PC-3 (cell line): ENCODE measurements around the gene SIRPG. TPM values are rescaled to one million over a fixed set of nuclear protein-coding genes. Genes with fewer than 3 reads are reported as not detected.

Experiments used
- ATAC-seq: fragments of 200-7000 bp; cut with Tn5 transposase; 2 replicates; pipeline ENCODE4 v1.9.1; 2020; ENCODE audit warnings: mild to moderate bottlenecking, moderate library complexity
- BruUV-seq: library from RNA; stranded (reverse); fragments of 400-500 nt; replicated peaks from 2 replicates; lab custom pipeline; 2021; lab: Mats Ljungman, UMichigan
- CTCF ChIA-PET: fragments of 300-600 bp; sonication (Branson Sonifier 250); formaldehyde crosslinking; loops from one replicate; lab custom pipeline; 2022; ENCODE audit warnings: antibody characterized with exemption; lab: Charles Lee
- POLR2A ChIA-PET: fragments of 300-600 bp; sonication (Branson Sonifier 250); formaldehyde crosslinking; loops from one replicate; lab custom pipeline; 2022; ENCODE audit warnings: antibody characterized with exemption; ENCODE audit not compliant: unreplicated experiment; lab: Charles Lee
- DNase-seq: peaks from one replicate; pipeline ENCODE4 v3.0.0-alpha.2; 2015
- H2AFZ ChIP-seq: fragments of 300-600 bp; sonication (generic); 2 replicates; pipeline ENCODE4 v1.6.0; 2016; ENCODE audit warnings: antibody characterized with exemption, low read length
- H3F3A ChIP-seq: fragments of 300-600 bp; sonication (generic); one replicate; pipeline ENCODE4 v1.6.0; 2017; ENCODE audit warnings: antibody characterized with exemption, low read length, control low read depth, mild to moderate bottlenecking; ENCODE audit not compliant: unreplicated experiment
- H3K27ac ChIP-seq: fragments of 300-600 bp; sonication (generic); 2 replicates; pipeline ENCODE4 v1.5.1; 2016; ENCODE audit warnings: mild to moderate bottlenecking, low read length
- H3K27me3 ChIP-seq: fragments of 300-600 bp; sonication (generic); 2 replicates; pipeline ENCODE4 v1.6.1; 2016; ENCODE audit warnings: low read length, mixed read lengths
- H3K36me3 ChIP-seq: fragments of 300-600 bp; sonication (generic); 2 replicates; pipeline ENCODE4 v1.6.1; 2016; ENCODE audit warnings: low read depth, mixed run types, low read length, mixed read lengths
- H3K4me1 ChIP-seq: fragments of 300-600 bp; sonication (generic); 2 replicates; pipeline ENCODE4 v1.5.1; 2016; ENCODE audit warnings: low read length; ENCODE audit not compliant: insufficient read depth
- H3K4me2 ChIP-seq: fragments of 300-600 bp; sonication (generic); 2 replicates; pipeline ENCODE4 v1.6.0; 2016; ENCODE audit warnings: low read length
- H3K4me3 ChIP-seq: fragments of 300-600 bp; sonication (generic); 2 replicates; pipeline ENCODE4 v1.5.1; 2016; ENCODE audit warnings: mild to moderate bottlenecking, low read length, mixed read lengths
- H3K79me2 ChIP-seq: fragments of 300-600 bp; sonication (generic); 2 replicates; pipeline ENCODE4 v1.6.1; 2017; ENCODE audit warnings: low read length, mixed read lengths
- H3K9ac ChIP-seq: fragments of 300-600 bp; sonication (generic); 2 replicates; pipeline ENCODE4 v1.6.0; 2016; ENCODE audit warnings: mild to moderate bottlenecking, low read length
- H3K9me2 ChIP-seq: fragments of 300-600 bp; sonication (generic); replicated peaks from 2 replicates; pipeline ENCODE4 v1.6.1; 2016; ENCODE audit warnings: mixed run types, low read length, mixed read lengths
- H3K9me3 ChIP-seq: fragments of 300-600 bp; sonication (generic); 2 replicates; pipeline ENCODE4 v1.6.1; 2016; ENCODE audit warnings: low read length, mixed read lengths
- H4K20me1 ChIP-seq: fragments of 300-600 bp; sonication (generic); 2 replicates; pipeline ENCODE4 v1.6.1; 2016; ENCODE audit warnings: low read length, mixed read lengths
- EZH2 ChIP-seq: fragments of 300-600 bp; sonication (generic); IDR thresholded peaks from one replicate; pipeline ENCODE4 v1.6.1; 2017; ENCODE audit warnings: antibody characterized with exemption, mild to moderate bottlenecking, low read length; ENCODE audit not compliant: unreplicated experiment
- EZH2phosphoT487 ChIP-seq: fragments of 300-600 bp; sonication (generic); IDR thresholded peaks from 2 replicates; pipeline ENCODE4 v1.6.1; 2018; ENCODE audit warnings: mild to moderate bottlenecking, antibody characterized with exemption, low read length, borderline replicate concordance
- intact Hi-C: fragments of 100-400 bp; cut with micrococcal nuclease; formaldehyde crosslinking; loops from 2 replicates; pipeline ENCODE4 v1.9.0; 2023
- total RNA-seq: library from RNA; depleted of rRNA; stranded (reverse); fragments of >200 nt; gene quantifications from 2 replicates; pipeline ENCODE4 v1.2.3, GENCODE V29; 2014
- TF ChIP-seq, protein P1 (sequence below): fragments of 300-600 bp; sonication (generic); conservative IDR thresholded peaks from 2 replicates; pipeline ENCODE4 v1.5.1; 2017; ENCODE audit warnings: antibody characterized with exemption, low read depth, mild to moderate bottlenecking, low read length

The SIRPG gene
- total RNA-seq, 1 experiment from 2014 or later = not detected

- TF ChIP-seq, protein P1, sequence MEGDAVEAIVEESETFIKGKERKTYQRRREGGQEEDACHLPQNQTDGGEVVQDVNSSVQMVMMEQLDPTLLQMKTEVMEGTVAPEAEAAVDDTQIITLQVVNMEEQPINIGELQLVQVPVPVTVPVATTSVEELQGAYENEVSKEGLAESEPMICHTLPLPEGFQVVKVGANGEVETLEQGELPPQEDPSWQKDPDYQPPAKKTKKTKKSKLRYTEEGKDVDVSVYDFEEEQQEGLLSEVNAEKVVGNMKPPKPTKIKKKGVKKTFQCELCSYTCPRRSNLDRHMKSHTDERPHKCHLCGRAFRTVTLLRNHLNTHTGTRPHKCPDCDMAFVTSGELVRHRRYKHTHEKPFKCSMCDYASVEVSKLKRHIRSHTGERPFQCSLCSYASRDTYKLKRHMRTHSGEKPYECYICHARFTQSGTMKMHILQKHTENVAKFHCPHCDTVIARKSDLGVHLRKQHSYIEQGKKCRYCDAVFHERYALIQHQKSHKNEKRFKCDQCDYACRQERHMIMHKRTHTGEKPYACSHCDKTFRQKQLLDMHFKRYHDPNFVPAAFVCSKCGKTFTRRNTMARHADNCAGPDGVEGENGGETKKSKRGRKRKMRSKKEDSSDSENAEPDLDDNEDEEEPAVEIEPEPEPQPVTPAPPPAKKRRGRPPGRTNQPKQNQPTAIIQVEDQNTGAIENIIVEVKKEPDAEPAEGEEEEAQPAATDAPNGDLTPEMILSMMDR = no peak
- TF ChIP-seq EZH2phosphoT487 (no peak), EZH2 (no peak)
- ChIA-PET POLR2A (no interaction called here), CTCF (no interaction called here)
- H3K4me3 ChIP-seq = no peak overlapping the region
- H3K36me3 ChIP-seq = no peaks in the 10 kb centered on the region
- 0 out of 2 replicates have a peak, but pooled peaks cover 6% of the 10 kb centered on the region for H3K4me1 ChIP-seq
- ATAC-seq (no peak), DNase-seq (no peak)
- no peak overlapping the region for H3K9ac ChIP-seq
- no TSS peak for BruUV-seq
- no peaks in the 10 kb centered on the region for H4K20me1 ChIP-seq
- H3K9me3 ChIP-seq = no peaks in the 10 kb centered on the region
- H3K27ac ChIP-seq = no peak overlapping the region
- H3K4me2 ChIP-seq = no peak overlapping the region
- H3K79me2 ChIP-seq = no peaks in the 10 kb centered on the region
- no peaks in the 10 kb centered on the region for H3K27me3 ChIP-seq
- no peaks in the 10 kb centered on the region for H3K9me2 ChIP-seq
- intact Hi-C loops = no loop called here
- no peaks in the 10 kb centered on the region for H3F3A ChIP-seq
- no peak overlapping the region for H2AFZ ChIP-seq
Observed at GRCh38 chr20:1635291-1635979, 22.1 kb downstream of the SIRPG start.

DNA sequence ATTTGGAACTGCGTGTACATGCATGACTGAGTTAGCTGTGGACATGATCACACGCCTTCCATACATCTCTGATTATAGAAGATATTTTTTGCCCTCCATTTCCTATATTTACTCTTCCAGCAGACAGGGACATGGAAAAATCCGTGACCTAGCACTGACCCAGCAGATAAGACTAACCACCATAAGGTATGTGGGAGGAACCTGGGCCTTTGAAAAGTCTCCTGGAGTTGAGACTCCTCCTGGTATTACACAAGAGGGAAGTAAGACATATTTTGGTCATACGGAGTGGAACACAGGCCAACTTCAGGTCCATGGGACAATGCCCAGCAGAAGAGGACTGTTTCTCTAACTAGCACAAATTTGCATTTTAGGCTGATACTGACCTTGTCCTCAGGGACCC, 24.0 kb downstream of the SIRPG start:
- Histone ChIP-seq H3K9ac (no peak overlapping the region), H3K4me2 (no peak overlapping the region), H3K4me1 (0 out of 2 replicates have a peak, but pooled peaks cover 6% of the 10 kb centered on the region), H3K9me2 (no peaks in the 10 kb centered on the region), H3K27ac (no peak overlapping the region), H3K27me3 (no peaks in the 10 kb centered on the region), H4K20me1 (no peaks in the 10 kb centered on the region), H3K9me3 (no peaks in the 10 kb centered on the region), H3F3A (no peaks in the 10 kb centered on the region), H2AFZ (peak overlapping the region; percentile 54; the same call in 1 of the 2 replicates), H3K4me3 (no peak overlapping the region), H3K36me3 (no peaks in the 10 kb centered on the region), H3K79me2 (no peaks in the 10 kb centered on the region)
- DNase-seq (peak; percentile 38), ATAC-seq (no peak)
- TF ChIP-seq EZH2phosphoT487 (no peak), EZH2 (no peak)
- TF ChIP-seq, protein P1 = no peak
- intact Hi-C loops = no loop called here
- BruUV-seq = no TSS peak
- ChIA-PET CTCF (no interaction called here), POLR2A (no interaction called here)

DNA sequence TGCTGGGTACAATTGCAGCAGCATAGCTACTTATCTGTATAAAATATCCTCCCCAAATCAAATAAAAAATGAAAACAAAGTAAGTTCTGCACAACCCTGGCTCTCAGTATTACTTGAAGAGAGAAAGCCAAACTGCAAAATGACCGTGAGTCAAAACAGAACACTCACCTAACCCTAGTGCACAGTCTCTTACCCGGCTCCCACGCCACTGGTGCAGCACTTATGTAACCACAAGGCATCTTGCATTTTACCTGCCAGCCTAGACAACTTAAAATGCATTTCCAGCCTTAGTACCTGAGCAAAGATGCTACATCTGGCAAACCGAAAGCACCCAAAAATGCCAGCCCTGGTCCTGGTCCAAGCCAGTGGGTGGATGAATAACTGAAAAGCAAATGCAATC, 25.4 kb downstream of the SIRPG start:
- no peak overlapping the region for H3K4me3 ChIP-seq
- POLR2A ChIA-PET = interaction anchor here (0.6 kb wide), 1 partner anchor 23 kb away, joined by 4 read pairs; no protein-coding TSS in a partner anchor
- H3K9me2 ChIP-seq = no peaks in the 10 kb centered on the region
- H4K20me1 ChIP-seq = no peaks in the 10 kb centered on the region
- H3K79me2 ChIP-seq = no peaks in the 10 kb centered on the region
- DNase-seq (peak; percentile 1), ATAC-seq (no peak)
- CTCF ChIA-PET = no interaction called here
- H3K9me3 ChIP-seq = no peaks in the 10 kb centered on the region
- H3K4me1 ChIP-seq = peaks cover 11% of the 10 kb centered on the region
- H3K36me3 ChIP-seq = no peaks in the 10 kb centered on the region
- intact Hi-C loops = no loop called here
- no peaks in the 10 kb centered on the region for H3F3A ChIP-seq
- H3K9ac ChIP-seq = no peak overlapping the region
- TF ChIP-seq EZH2phosphoT487 = no peak
- TF ChIP-seq, protein P1 = no peak
- no peak for TF ChIP-seq EZH2
- H2AFZ ChIP-seq = no peak overlapping the region
- no peak overlapping the region for H3K4me2 ChIP-seq
- no peaks in the 10 kb centered on the region for H3K27me3 ChIP-seq
- H3K27ac ChIP-seq = no peak overlapping the region
- no TSS peak for BruUV-seq
